Astrocyte (in vitro differentiated cells and primary cell): ENCODE data around the gene TSNAXIP1.

Experiments used
- CTCF ChIP-seq: IDR thresholded peaks from 2 replicates; pipeline ENCODE4 v1.5.1; 2011; ENCODE audit warnings: low read depth, mild to moderate bottlenecking, inconsistent platforms, low read length, moderate library complexity; ENCODE audit not compliant: insufficient read depth
- EZH2 ChIP-seq: IDR thresholded peaks from 2 replicates; pipeline ENCODE4 v1.6.1; 2012; ENCODE audit warnings: mild to moderate bottlenecking, low read length, inconsistent platforms; ENCODE audit not compliant: insufficient read depth

- TF ChIP-seq CTCF (no peak), EZH2 (no peak)
Measured at GRCh38 chr16:67822511-67822910, 15.8 kb downstream of the TSNAXIP1 start.
